Lower leg skin (tissue), 3 donors: ENCODE data around the gene CELF2.

Experiments
- CTCF ChIP-seq, 3 donors: fragments of 450-650 bp; IDR thresholded peaks; one replicate each; pipeline ENCODE4 v1.5.1; 2016; ENCODE audit warnings: antibody characterized with exemption in 3 of 3, mild to moderate bottlenecking in 3 of 3, moderate library complexity in 2 of 3
- POLR2A ChIP-seq, 2 donors: fragments of 450-650 bp; IDR thresholded peaks; one replicate each; pipeline ENCODE4 v1.6.1; 2016 to 2017; ENCODE audit warnings: antibody characterized with exemption in 2 of 2, mild to moderate bottlenecking in 1 of 2, moderate library complexity in 1 of 2

DNA sequence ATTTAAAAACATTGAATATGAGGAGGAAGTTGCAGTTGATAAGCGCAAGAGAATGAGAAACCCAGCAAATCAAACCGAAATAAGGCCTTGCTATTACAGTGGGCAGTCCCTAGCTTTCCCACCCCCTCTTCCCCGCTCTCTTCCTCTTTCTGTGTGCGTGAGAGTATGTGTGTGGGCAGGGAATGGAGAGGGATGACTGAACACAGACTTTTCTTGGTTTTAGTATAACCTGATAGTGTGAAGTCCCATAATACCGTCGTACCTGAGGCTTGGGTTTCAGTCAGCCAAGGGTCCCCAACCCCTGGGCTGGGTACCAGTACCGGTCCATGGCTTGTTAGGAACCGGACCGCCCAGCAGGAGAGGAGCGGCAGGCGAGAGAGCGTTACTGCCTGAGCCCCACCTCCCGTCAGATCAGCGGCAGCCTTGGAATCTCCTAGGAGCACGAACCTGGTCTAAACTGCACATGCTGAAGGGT lies 255.3 kb downstream of the CELF2 start:
- TF ChIP-seq CTCF (IDR thresholded peaks at IDR 0.05) (no peak), POLR2A (IDR thresholded peaks at IDR 0.05) (no peak)
